ENCODE measurements around the gene PUSL1.

The PUSL1 gene

DNA sequence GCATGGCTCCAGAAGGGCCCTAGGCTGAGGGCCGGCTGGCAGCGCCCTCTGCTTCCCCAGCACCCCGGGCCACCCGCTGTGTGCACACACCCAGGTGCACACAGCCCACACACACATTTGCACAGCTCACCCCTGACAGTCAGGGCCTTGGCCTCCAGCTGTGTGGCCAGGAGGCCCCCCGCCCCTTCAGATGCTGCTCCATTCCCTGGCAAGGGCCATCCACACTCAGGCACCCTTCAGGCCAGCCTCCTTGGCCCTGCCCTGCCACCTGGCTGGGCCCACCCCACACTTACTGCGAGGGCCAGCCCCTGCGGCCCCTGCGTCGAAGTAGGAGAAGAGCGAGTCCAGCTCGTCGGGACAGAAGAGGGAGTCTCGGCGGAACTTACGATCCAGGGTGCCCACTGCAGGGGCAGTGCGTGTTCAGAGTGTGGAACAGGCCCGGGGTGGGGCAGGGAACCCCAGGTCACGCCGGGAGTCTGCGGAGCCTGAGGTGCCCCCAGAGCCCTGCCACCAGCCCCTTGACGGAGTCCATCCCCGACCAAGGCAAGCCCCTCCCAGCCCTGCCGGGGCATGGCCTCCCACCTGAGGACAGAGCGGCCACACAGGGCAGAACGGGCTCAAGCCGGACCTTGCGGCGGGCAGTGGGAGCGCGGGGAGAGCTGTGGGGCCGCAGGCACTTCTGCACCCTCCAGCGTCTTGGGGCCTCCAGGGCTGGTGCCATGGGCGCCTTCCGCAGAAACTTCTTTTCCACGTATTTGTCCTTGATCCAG lies 13.1 kb upstream of the PUSL1 start:
- TF ChIP-seq, protein P1, sequence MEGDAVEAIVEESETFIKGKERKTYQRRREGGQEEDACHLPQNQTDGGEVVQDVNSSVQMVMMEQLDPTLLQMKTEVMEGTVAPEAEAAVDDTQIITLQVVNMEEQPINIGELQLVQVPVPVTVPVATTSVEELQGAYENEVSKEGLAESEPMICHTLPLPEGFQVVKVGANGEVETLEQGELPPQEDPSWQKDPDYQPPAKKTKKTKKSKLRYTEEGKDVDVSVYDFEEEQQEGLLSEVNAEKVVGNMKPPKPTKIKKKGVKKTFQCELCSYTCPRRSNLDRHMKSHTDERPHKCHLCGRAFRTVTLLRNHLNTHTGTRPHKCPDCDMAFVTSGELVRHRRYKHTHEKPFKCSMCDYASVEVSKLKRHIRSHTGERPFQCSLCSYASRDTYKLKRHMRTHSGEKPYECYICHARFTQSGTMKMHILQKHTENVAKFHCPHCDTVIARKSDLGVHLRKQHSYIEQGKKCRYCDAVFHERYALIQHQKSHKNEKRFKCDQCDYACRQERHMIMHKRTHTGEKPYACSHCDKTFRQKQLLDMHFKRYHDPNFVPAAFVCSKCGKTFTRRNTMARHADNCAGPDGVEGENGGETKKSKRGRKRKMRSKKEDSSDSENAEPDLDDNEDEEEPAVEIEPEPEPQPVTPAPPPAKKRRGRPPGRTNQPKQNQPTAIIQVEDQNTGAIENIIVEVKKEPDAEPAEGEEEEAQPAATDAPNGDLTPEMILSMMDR (IDR thresholded peaks at IDR 0.05; ENCODE audit: borderline replicate concordance, insufficient read depth, low read depth, low read length): no peak
- H3K4me3 ChIP-seq (ENCODE audit: low read depth, low read length): no peak overlapping the region

DNA sequence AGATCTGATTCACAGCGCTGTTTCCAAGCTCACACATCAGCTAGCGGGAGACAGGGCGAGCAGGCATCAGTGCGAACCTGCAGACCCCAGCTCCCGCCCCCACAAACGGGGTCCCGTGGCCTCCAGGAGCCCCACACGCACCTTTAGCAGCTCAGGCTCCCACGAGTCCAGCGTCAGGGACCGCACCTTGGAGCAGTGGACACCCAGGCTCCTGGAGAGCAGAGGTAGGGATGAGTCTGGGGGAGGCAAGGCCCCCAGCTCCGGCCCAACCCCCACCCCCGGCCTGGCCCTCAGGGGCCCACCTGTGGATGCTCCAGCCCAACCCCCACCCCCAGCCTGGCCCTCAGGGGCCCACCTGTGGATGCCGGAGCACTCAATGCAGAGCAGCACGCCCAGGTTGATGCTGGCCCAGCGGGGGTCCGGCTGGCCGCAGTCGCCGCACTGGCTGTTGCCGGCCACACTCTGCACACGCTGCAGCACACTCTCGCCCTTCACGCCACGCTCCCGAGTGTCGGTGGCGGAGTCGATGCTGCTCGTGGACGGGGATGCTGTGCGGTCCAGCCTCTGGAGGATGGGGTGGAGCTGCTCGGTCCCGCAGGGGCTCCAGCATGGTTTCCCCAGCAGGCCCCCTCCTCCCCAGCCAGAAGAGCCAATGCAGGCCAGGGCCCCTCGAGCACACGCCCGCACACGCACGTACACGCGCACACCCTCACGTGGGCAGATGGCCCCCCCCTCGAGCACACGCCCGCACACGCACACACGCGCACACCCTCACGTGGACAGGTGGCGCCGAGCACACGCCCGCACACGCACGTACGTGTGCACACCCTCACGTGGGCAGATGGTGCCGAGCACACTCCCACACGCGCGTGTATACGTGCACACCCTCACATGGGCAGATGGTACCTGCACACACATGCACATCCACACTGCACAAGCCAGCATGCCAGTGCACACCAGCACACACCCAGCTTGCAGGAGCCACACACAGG lies 12.0 kb upstream of the PUSL1 start:
- H3K4me3 ChIP-seq (ENCODE audit: low read depth, low read length): no peak overlapping the region
- TF ChIP-seq, protein P1 (IDR thresholded peaks at IDR 0.05; ENCODE audit: borderline replicate concordance, insufficient read depth, low read depth, low read length): no peak

DNA sequence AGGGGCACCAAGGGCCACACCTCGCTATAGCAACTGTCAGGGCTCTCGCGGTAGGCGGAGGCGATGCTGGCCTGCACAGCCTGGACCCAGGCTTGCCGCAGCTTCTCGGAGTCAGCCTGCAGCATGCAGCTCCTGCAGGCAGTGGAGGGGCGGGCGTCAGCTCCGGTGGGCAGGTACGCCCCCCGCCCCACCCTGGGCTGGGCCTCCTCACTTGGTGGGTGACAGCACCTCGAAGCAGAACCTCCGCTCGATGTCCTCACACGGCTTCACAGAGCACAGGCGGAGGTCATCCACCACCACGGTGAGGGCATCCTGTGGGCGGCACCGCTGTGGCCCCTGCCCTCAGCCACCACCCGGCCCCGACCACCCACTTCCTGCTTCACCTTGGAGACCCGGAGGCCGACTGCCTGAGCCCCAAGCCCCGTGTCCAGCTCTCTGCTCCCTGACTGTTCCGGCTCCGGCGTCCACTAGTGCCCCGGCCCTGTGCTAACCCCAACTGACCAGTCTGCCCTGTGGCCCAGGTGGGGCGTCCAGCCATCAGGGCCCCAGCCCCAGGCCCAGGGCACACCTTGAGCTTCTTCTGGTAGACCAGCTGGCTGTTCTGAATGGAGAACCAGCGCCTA lies 10.5 kb upstream of the PUSL1 start:
- no peak overlapping the region for H3K4me3 ChIP-seq (ENCODE audit: low read depth, low read length)
- TF ChIP-seq, protein P1 (IDR thresholded peaks at IDR 0.05; ENCODE audit: borderline replicate concordance, insufficient read depth, low read depth, low read length): no peak

DNA sequence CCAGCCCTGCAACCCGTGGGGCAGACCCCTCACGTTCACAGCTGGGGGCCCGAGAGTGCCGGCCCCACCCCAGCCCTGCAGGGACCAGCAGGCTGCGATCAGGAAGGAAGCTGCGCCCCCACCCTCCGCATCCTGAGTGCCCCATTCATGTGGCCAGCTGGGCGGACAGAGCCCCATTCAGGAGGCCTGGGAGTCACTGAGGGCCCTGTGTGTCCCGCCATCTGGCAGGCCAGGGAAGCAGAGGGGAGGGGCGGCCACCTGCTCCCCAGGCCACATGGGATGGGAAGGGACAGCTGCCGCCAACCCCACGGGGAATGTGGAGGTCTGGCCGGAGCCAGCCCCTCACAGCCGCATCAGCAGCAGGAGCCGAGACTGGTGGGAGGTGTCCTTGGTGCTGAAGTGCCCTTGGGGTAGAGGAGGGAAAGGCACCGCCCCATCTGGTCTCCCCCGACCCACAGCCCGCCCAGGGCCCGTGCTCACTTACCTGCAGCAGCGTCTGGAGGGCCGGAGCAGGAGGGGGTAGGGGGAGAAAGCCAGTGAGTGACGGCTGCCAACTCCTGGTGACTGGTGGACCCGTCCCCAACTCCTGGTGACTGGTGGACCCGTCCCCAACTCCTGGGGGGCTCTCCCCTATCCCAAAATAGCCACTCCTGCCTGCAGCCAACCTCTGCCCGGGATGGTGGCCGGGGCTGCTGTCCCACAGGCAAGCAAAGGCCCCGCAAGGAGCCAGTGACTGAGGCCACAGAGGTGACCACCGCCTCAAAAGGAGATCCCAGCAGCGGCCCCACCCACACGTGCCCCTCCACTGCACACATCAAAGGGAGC lies 9.3 kb upstream of the PUSL1 start:
- TF ChIP-seq, protein P1 (IDR thresholded peaks at IDR 0.05; ENCODE audit: borderline replicate concordance, insufficient read depth, low read depth, low read length): no peak
- H3K4me3 ChIP-seq (ENCODE audit: low read depth, low read length): no peak overlapping the region

DNA sequence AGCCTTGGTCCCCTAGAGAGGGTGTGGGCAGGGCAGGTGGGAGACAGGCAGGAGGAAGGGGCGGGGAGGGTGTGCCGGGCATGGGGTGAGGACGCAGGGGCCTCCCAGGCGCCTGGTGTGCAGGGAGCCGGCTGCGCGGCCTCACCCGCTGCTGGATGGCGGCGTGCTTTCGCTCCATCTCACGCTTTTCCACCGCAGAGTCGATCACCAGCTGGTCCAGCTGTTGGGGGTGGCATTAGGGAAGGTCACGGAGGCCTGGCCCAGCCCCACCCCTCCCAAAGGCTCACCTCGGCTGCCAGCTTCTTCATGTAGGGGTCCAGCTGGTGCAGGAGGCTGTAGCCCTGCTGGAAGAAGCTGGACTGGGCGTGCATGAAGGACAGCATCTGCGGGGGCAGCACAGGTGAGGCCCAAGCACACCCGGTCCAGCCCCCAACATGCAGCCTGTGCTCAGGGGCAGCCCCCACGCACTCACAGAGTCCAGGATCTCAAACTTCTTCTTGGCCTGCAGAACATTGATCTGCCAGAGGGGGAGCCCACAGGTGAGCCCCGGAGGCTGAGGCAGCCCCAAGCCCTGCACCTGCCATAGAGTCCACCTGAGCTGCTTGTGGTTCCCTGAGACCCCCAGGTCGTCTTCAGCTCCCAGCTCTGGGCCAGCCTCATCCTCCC lies 8.6 kb upstream of the PUSL1 start:
- H3K4me3 ChIP-seq (ENCODE audit: low read depth, low read length): no peak overlapping the region
- TF ChIP-seq, protein P1 (IDR thresholded peaks at IDR 0.05; ENCODE audit: borderline replicate concordance, insufficient read depth, low read depth, low read length): peak; percentile 80

DNA sequence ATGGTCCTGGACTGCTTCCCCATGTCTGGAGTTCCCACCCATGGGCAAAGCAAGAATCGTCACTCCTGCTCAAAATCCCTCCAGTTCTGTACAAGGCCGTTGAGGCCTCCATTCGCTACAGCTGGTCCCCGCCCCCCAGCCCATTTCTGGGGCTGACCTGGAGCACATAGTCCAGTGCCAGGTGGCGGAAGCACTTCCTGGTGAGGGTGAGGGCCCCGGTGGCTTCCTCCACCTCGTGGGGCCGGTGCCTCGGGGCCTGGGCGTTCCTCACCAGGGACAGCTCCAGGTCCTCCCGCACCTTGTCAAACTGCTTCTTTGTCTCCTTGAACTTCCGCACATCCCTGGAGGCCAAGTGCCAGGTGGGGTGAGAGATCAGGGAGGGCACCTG lies 8.1 kb upstream of the PUSL1 start:
- TF ChIP-seq, protein P1 (IDR thresholded peaks at IDR 0.05; ENCODE audit: borderline replicate concordance, insufficient read depth, low read depth, low read length): no peak
- H3K4me3 ChIP-seq (ENCODE audit: low read depth, low read length): no peak overlapping the region
